A204.1 (cell line): ENCODE data around the gene MPP1.
"Not testable (repeated sequence)": the region's sequence is repeated elsewhere in the genome, so short reads cannot be mapped to it uniquely, and the experiment has no call there.

Experiments used
- FAIRE-seq: peaks from 2 replicates; lab custom pipeline; 2012; peaks lifted over from hg19 to GRCh38; lab: Jason Lieb, UNC

MPP1 gene

GRCh38 chrX:154804957-154805695 lies at the start of gene MPP1:
Gene MPP1 (minus strand): TSS chrX:154805485. CDS start chrX:154805373, 112 bp downstream.
- no peak for FAIRE-seq

DNA sequence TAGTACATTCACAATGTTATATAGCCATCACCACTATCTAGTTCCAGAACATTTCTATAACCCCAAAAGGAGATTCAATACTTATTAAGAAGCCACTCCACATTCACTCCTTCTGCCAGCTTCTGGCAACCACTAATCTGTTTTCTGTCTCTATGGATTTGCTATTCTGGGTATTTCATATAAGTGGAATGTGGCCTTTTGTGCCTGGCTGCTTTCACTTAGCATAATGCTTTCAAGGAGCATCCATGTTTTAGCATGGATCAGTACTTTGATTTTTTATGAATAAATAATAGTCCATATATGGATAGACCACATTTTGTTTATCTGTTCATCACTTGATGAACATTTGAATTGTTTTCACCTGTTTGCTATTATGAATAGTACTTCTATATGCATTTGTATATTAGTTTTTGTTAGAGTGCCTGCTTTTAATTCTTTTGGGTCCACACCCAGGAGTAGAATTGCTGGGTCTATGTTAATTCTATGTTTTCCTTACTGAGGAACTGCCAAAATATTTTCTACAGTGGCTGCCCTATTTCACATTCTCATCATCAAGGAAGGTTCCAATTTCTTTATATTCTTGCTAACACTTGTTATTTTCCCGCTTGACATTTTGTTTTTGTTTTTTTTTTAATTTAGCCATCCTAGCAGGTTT lies 45.8 kb upstream of the MPP1 start:
- FAIRE-seq, result no peak

DNA sequence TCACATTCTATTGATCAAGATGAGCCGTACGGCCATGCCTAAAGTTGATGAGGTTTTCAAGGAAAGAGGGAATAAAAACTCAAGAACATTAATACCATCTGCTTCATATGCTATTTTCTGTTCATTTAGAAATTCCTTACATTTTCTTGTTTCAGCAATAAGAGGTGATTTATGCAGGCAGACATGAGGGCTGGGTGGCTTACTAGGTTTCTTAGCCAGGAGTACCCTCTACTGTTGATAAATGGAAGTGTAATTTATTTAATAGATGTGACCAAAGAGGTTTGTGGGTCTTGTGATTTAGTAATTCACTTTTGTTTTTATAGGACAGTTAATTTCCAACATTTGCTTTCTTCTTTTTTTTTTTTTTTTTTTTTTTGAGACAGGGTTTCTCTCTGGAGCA lies 35.6 kb upstream of the MPP1 start:
- FAIRE-seq, result peak; percentile 89

- FAIRE-seq, result no peak
Measured at GRCh38 chrX:154836163-154836562, 30.9 kb upstream of the MPP1 start.

- FAIRE-seq, result no peak
Measured at GRCh38 chrX:154834562-154834961, 29.3 kb upstream of the MPP1 start, which contains the start of gene SMIM9. Gene SMIM9 (minus strand): TSS chrX:154834662. CDS start chrX:154830856, 3,806 bp downstream.

DNA sequence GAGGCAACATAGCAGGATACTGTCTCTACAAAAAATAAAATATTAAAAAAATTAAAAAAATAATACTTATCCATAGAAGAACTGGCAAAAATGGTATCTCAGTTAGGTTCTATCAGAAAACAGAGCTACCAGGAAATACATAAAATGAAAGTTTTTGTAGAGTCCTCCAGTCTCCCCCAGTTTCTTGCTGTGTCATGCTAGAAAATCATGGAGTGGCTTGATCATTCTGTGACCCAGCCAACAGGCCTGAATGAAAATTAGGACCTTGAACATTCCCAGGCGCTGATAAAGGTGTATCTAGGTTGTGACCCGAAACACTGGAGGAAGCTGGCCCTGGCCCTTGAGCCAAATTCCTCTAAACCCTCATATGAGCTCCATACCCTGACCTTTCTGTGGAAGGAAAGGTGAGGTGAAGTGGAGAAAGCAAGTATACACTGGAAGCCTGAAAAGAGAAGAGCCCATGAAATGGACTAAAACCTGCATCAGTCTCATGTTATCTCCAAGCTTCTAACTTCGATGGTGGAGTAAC lies 28.5 kb upstream of the MPP1 start:
- no peak for FAIRE-seq

DNA sequence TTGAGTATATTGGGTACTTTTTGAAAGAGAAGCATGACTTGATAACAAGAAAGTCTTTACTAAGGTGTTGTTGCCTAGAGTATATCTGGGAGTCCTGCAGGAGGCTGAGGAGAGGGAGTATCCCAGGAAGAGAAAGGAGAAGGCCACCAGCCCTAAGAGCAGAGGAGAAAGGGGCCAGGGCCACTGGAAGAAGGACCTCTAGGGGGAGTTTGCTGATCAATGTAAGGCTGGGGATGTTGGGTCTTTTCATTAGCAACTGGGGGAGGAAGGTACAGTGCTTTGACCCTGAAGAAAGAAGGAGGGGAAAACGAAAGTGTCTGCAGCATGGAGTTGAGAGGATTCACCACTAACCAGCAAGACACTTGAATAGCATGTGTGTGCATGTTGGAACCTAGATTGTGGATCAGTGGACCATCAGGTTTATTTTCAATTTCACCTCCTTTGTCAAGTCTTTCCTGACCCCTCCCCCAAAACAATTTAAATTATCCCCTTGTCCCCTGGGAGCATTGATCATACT lies 24.7 kb upstream of the MPP1 start:
- no peak for FAIRE-seq

DNA sequence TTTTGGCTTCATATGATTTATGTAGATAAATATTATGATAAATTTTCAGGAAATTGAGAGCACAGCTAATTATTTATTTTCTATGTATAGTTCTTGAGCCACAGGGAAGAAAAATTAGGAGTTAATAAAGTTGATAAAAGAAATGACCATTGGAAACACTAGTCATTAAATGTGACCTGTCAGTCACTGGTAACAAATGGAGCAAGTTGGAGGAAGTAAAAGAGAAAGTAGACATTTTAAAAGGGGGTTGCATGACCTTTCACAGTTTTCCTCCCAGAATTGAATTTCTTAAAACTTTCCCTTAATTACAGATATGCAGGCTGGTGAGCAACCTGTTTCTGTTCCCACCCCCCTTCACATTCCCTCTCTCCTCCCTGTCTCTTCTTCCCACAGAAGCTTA lies 23.8 kb upstream of the MPP1 start:
- FAIRE-seq, result no peak

DNA sequence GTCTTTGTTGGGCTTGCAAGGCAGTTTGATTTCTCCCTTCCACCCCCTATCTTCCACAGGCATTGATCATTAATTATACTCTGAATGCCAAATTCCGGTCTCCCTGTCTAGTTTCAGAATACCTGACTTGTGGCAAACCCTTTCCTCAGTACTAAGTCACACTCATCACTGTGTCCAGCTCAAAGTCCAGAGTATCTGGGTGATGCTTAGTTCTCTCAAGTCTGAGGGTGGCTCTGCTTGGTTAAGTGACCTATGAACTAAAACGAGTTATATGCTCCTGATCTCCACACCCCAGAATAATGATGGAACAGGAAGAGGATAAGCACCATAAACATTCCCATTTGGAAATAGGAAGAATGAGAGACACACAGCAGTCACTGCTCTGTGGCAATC lies 22.7 kb upstream of the MPP1 start:
- FAIRE-seq, result no peak

DNA sequence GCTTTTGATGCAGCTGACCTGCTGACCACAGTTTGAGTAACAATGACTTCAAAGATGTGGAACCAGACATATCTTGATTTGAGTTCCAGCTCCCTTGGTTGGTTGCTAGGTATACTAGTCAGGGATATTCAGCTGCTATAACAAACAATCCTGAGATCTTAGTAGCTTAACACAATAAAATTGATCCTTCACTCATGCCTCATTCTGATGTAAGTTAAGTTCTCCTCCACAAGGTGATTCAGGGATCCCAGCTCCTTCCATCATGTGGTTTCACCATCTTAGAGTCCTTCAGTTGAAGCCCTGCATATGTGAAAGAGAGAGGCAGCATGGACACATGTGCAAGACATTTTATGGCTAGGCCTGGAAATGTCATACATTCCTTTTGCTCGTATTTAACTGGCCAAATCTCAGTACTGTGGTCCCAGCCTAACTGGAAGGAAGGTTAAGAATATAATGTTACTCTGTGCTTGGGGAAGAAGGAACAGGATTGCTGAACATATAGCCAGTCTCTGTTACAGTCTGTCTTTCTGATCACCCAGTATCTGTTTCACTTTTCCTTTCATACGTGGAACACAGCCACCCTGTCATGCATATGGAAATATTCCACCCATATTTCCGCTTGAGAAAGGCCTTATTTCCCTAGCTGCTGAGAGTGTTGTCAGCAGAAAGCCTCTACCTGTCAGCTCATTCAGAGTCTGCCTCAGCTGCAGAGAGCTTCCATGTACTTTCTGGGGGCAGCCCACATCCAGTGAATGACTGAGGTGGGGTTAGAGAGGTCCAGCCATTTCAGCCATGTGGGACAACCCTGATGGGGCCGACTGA lies 22.1 kb upstream of the MPP1 start:
- FAIRE-seq, result no peak

DNA sequence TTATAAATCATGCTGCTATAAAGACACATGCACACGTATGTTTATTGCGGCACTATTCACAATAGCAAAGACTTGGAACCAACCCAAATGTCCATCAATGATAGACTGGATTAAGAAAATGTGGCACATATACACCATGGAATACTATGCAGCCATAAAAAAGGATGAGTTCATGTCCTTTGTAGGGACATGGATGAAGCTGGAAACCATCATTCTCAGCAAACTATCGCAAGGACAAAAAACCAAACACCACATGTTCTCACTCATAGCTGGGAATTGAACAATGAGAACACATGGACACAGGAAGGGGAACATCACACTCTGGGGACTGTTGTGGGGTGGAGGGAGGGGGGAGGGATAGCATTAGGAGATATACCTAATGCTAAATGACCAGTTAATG lies 20.3 kb upstream of the MPP1 start:
- FAIRE-seq, result not testable (repeated sequence)

DNA sequence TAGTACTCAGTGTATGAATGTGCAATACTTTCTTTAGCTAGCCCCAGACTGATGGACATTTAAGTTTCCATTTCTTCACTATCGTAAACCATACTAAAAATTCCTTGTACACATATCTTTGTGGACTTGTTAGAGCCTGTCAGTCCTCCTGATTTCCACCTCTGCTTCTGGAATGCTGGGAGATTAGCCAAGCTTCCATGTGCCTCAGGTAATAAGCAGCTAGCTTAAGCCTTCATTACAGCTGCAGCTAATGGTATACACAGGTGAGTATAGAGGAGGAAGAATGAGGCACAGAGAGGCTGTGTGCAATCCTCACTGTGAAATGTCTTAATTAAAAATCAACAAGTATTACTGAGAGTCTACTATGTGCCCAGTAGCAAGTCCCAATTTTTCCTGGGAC lies 19.4 kb upstream of the MPP1 start:
- no peak for FAIRE-seq

- FAIRE-seq, result no peak
Measured at GRCh38 chrX:154822029-154822428, 16.7 kb upstream of the MPP1 start.

GRCh38 chrX:154821523-154821922 lies 16.2 kb upstream of the MPP1 start:
- no peak for FAIRE-seq

DNA sequence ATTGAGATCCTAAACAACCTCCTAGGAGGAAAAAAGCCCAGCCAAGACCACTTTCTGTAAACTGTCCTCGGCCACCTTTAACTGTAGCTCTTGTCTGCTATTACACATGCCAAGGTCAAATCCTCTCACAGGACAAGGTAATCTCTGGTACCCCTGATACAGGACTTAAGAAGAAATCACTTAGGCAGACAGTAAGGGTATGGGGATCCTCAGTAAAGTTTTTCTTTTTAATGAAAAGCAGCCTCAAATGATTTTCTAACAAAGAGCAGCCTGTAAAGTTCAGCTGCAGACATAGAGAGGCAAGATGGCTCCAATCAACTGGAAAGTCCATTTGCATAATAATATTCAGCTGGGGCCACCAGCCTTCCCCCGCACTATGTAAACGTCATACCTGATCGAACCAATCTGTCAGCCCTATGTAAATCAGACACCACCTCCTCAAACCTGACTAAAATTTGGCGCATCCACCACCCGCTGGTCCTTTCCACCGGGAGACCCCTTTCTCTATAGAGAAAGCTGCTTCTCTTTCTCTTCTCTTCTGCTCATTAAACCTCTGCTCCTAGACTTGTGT lies 14.6 kb upstream of the MPP1 start:
- no peak for FAIRE-seq

- no peak for FAIRE-seq
Measured at GRCh38 chrX:154818916-154819770, 13.9 kb upstream of the MPP1 start.

GRCh38 chrX:154817048-154817618 lies 11.8 kb upstream of the MPP1 start:
- not testable (repeated sequence) for FAIRE-seq

DNA sequence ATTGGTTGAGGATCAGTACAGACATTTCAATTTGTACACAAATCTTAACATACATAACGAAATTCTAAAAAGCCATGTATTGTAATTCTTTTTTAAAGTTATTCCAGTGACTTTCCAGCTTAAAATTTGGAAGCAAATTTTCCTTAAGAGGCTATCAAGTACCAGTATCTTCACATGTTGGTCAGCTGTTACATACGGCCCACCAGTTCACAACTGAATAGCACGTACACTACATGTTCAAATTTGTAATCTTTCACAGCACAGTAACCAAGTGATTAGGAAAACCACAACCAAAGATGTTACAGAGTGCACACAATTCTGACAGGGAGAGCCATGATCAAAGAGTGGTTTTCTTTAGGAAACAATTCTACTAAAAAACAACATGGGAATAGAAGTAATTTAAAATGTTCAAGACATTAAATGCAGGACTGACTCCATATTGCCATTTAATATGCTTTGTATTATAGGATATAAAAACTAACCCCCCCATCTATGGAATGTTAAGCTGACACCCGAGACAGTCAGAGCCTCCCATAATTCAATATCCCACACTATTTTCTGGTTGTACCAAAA lies 11.1 kb upstream of the MPP1 start:
- FAIRE-seq, result not testable (repeated sequence)

DNA sequence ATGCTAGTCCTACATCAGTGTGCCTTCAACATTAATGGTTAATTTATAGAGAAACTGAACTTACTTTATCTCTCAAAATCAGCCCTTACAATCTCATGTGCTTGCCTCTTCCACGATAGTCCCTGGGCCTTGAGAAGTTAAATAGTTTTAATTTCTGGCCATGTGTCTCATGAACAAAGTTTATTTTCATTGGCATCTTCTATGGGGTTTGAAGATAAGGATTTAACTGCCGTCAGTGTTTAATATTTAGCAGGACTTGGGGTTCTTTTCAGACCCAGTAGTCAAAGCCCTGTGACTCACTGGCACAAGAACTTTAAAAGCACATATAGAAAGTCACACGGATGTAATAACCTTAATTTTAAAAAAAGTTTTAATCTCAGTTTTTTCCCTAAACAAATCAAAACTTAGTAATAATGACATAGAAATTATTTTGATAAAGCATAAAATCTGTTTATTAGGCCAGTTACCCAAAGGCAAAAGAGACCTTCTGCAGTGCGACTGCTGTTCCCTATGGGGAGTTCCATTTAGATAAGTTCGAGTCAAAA lies 10.1 kb upstream of the MPP1 start:
- no peak for FAIRE-seq

GRCh38 chrX:154813801-154814200 lies 8.5 kb upstream of the MPP1 start:
- FAIRE-seq, result no peak
